Progenitor cell of endocrine pancreas (in vitro differentiated cells): Measurements from ENCODE around the gene GALR2. TPM values are rescaled to one million over a fixed set of nuclear protein-coding genes. Genes with fewer than 3 reads are reported as not detected.
A peak's percentile ranks its signal among the peaks of the same experiment; 100 is the strongest.

Experiments
- DNase-seq: peaks from one replicate; pipeline ENCODE4 v3.0.0; 2021; ENCODE audit warnings: low spot score; ENCODE audit not compliant: unreplicated experiment
- H3K27ac Mint-ChIP-seq: 2 replicates; pipeline ENCODE4 v1.8.0; 2021; ENCODE audit warnings: mild to moderate bottlenecking, moderate library complexity, mixed read lengths
- H3K27me3 Mint-ChIP-seq: 2 replicates; pipeline ENCODE4 v1.8.0; 2021; ENCODE audit warnings: mixed read lengths
- H3K36me3 Mint-ChIP-seq: 2 replicates; pipeline ENCODE4 v1.8.0; 2022; ENCODE audit warnings: mixed read lengths; ENCODE audit not compliant: insufficient read depth
- H3K4me1 Mint-ChIP-seq: 2 replicates; pipeline ENCODE4 v1.8.0; 2021; ENCODE audit warnings: low read depth, mixed read lengths
- H3K4me3 Mint-ChIP-seq: 2 replicates; pipeline ENCODE4 v1.8.0; 2021; ENCODE audit warnings: low read depth, mild to moderate bottlenecking, moderate library complexity, mixed read lengths
- H3K9me3 Mint-ChIP-seq: 2 replicates; pipeline ENCODE4 v1.8.0; 2021; ENCODE audit warnings: low read depth, mixed read lengths
- CTCF ChIP-seq: fragments of 200-600 bp; sonication (generic); IDR thresholded peaks from one replicate; pipeline ENCODE4 v1.5.0; 2021; ENCODE audit warnings: antibody characterized with exemption, mild to moderate bottlenecking; ENCODE audit not compliant: unreplicated experiment
- total RNA-seq: library from RNA; stranded (reverse); gene quantifications from 2 replicates; pipeline ENCODE4 v1.2.1, GENCODE V29; 2021

The GALR2 gene
- total RNA-seq, 1 donor from 2014 or later, result 1.0 TPM

DNA sequence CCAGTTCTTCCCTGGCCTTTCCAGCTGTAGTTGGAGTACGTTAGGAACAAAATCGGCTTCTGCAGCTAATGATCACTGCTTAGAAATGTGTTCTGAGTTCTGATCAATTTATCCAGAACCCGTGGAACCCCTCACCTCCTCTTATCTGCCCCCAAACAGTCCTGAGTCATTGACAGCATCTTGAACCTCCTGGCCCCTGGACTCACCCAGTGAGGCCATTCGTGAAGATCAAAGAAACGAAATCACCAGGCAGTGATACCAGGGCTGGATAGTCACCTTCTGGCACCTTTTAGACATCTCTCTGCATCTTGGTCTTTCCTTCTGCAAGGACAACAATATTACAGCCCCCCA, 46.1 kb downstream of the GALR2 start:
- H3K36me3 Mint-ChIP-seq, result no peaks in the 10 kb centered on the region
- no peak overlapping the region for H3K27ac Mint-ChIP-seq
- peaks cover 10% of the 10 kb centered on the region for H3K4me1 Mint-ChIP-seq
- H3K27me3 Mint-ChIP-seq, result peaks cover 5% of the 10 kb centered on the region
- TF ChIP-seq CTCF, result no peak
- no peak overlapping the region for H3K4me3 Mint-ChIP-seq
- no peak for DNase-seq
- no peaks in the 10 kb centered on the region for H3K9me3 Mint-ChIP-seq

DNA sequence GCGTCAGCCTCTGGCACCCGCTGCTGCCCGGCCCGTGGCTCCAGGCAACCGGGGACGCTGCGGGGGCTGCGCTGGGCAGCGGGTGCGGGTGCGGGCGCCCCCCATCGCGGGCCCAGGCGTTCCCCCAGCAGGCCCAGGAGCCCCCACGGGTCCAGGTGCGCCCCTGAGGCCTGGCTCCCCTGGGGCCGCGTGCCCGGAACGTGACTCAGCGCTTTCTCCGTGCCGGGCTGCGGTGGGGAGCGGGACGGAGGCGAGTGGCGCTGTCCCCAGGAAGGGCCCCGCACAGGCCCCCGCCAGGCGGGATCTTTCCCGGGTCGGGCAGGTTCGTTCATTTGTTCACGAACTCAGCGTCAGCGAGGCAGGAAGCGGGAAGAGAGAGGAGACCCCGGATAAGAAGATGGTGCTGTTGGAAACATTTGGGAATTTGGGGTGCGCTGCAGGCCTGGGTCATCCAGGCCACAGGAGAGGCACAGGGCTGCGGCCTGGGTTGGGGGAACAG, 47.4 kb downstream of the GALR2 start:
- peaks cover 5% of the 10 kb centered on the region for H3K27me3 Mint-ChIP-seq
- no peak overlapping the region for H3K27ac Mint-ChIP-seq
- H3K9me3 Mint-ChIP-seq, result no peaks in the 10 kb centered on the region
- peaks cover 16% of the 10 kb centered on the region for H3K4me1 Mint-ChIP-seq
- no peak for TF ChIP-seq CTCF
- no peaks in the 10 kb centered on the region for H3K36me3 Mint-ChIP-seq
- no peak for DNase-seq
- H3K4me3 Mint-ChIP-seq, result no peak overlapping the region

- Mint-ChIP-seq H3K4me3 (no peak overlapping the region), H3K36me3 (no peaks in the 10 kb centered on the region), H3K27me3 (peaks cover 5% of the 10 kb centered on the region), H3K27ac (peak overlapping the region; percentile 31), H3K4me1 (peaks cover 19% of the 10 kb centered on the region), H3K9me3 (no peaks in the 10 kb centered on the region)
- DNase-seq, result no peak
- no peak for TF ChIP-seq CTCF
Measured at GRCh38 chr17:76122431-76123190, 48.0 kb downstream of the GALR2 start.

DNA sequence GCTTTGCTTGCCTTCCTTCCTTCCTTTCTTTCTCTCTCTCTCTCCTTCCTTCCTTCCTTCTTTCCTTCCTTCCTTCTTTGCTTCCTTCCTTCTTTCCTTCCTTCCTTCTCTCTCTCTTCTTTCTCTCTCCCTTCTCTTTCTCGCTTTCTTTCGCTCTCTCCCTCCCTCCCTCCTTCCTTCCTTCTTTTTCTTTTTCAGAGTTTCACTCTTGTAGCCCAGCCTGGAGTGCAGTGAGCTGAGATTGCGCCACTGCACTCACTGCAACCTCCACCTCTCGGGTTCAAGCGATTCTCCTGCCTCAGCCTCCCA, 48.6 kb downstream of the GALR2 start:
- H3K9me3 Mint-ChIP-seq, result no peaks in the 10 kb centered on the region
- H3K4me1 Mint-ChIP-seq, result peaks cover 19% of the 10 kb centered on the region
- H3K27ac Mint-ChIP-seq, result no peak overlapping the region
- no peaks in the 10 kb centered on the region for H3K36me3 Mint-ChIP-seq
- H3K4me3 Mint-ChIP-seq, result no peak overlapping the region
- no peak for TF ChIP-seq CTCF
- no peak for DNase-seq
- H3K27me3 Mint-ChIP-seq, result peaks cover 5% of the 10 kb centered on the region

GRCh38 chr17:76123749-76124581, 49.4 kb downstream of the GALR2 start:
- DNase-seq, result no peak
- Mint-ChIP-seq H3K9me3 (no peaks in the 10 kb centered on the region), H3K27me3 (peaks cover 5% of the 10 kb centered on the region), H3K4me1 (peaks cover 19% of the 10 kb centered on the region), H3K36me3 (no peaks in the 10 kb centered on the region), H3K4me3 (no peak overlapping the region), H3K27ac (peak overlapping the region; percentile 71)
- TF ChIP-seq CTCF, result no peak
